IPS DF 6.9 (cell line): Measurements from ENCODE around the gene KCND3.

ENCODE experiments used
- DNase-seq: peaks from one replicate; pipeline ENCODE4 v3.0.0-alpha.2; 2013; ENCODE audit warnings: low read depth, low spot score
- H3K27ac ChIP-seq: one replicate; pipeline ENCODE4 v1.5.1; 2013; ENCODE audit warnings: low read length, control low read depth
- H3K27me3 ChIP-seq: 2 replicates; pipeline ENCODE4 v1.6.1; 2013; ENCODE audit warnings: mild to moderate bottlenecking, low read length; ENCODE audit not compliant: control insufficient read depth, insufficient read depth
- H3K36me3 ChIP-seq: 2 replicates; pipeline ENCODE4 v1.6.1; 2013; ENCODE audit warnings: low read length; ENCODE audit not compliant: control insufficient read depth, insufficient read depth
- H3K4me1 ChIP-seq: 2 replicates; pipeline ENCODE4 v1.6.1; 2013; ENCODE audit warnings: low read length; ENCODE audit not compliant: control insufficient read depth, insufficient read depth
- H3K4me3 ChIP-seq: 2 replicates; pipeline ENCODE4 v1.5.1; 2013; ENCODE audit warnings: mild to moderate bottlenecking, low read length
- H3K9me3 ChIP-seq: 2 replicates; pipeline ENCODE4 v1.6.1; 2013; ENCODE audit warnings: low read length, inconsistent platforms; ENCODE audit not compliant: control insufficient read depth, insufficient read depth
- WGBS: extraction: QIAGEN DNeasy Blood & Tissue Kit; methylation state at CpG from one replicate; pipeline ENCODE4 v1.1.7; 2013; ENCODE audit warnings: mixed read lengths, missing lambda C conversion rate; ENCODE audit not compliant: insufficient read length, insufficient coverage; 5-methylcytosine and 5-hydroxymethylcytosine counted together

KCND3 gene

DNA sequence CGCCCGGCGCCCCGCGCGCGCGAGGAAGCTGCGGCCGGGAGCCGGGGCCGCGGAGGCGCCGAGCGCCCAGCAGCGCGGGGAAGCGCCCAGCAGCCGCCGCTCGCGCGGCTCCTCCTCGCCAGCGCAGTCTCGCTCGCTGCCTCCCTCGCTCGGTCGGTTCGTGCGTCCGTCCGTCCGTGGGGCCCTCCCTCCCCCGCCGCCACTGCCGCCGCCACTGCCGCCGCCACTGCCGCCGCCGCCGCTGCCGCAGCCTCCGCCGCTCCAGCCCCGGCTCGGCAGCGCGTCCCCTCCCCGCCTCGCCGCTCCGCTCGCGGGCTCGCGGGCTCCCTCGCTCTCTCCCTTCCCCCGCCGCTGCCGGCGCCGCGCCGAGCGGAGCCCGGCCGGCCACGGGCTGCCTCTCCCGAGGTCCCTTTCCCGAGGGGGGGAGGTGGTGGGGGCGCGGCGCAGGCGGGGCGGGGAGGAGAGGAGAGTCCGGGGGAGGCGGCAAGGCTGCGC, at the start of gene KCND3:
Gene KCND3, minus strand, starts transcription at position 138 of the 495 bp plus-strand sequence.
- Histone ChIP-seq H3K4me1 (peaks cover 7% of the 10 kb centered on the region; the same call in 1 of the 2 replicates), H3K36me3 (no peaks in the 10 kb centered on the region), H3K9me3 (no peaks in the 10 kb centered on the region), H3K27ac (no peak within 1 kb of the TSS), H3K27me3 (peaks cover 31% of the 10 kb centered on the region), H3K4me3 (peak within 1 kb of the TSS; percentile 30)
- WGBS = no CpG with 5 or more reads among the region's 83 CpGs
- DNase-seq = no peak

DNA sequence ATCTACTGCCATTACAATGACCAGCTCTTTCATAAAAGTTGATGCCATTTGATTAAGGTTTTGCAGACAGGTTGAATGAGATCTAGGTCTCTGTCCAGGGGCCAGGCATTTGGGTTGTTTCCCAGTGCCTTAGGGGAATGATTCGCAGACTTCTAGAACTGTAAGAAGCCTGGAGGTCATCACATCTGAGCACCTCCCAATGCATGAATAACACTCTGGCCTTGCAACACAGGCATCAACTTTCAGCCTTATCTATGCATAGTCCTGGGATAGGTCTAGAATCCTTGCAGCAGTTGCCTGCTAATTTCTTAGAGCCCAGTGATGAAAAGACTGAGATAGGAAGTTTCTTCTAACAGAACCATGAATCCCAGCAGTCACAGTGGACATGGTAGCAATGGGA, 44.8 kb upstream of the KCND3 start:
- Histone ChIP-seq H3K27me3 (no peaks in the 10 kb centered on the region), H3K4me3 (no peak overlapping the region), H3K36me3 (no peaks in the 10 kb centered on the region), H3K4me1 (no peaks in the 10 kb centered on the region), H3K9me3 (no peaks in the 10 kb centered on the region), H3K27ac (no peak overlapping the region)
- DNase-seq = no peak
- no CpG with 5 or more reads among the region's 1 CpG for WGBS

DNA sequence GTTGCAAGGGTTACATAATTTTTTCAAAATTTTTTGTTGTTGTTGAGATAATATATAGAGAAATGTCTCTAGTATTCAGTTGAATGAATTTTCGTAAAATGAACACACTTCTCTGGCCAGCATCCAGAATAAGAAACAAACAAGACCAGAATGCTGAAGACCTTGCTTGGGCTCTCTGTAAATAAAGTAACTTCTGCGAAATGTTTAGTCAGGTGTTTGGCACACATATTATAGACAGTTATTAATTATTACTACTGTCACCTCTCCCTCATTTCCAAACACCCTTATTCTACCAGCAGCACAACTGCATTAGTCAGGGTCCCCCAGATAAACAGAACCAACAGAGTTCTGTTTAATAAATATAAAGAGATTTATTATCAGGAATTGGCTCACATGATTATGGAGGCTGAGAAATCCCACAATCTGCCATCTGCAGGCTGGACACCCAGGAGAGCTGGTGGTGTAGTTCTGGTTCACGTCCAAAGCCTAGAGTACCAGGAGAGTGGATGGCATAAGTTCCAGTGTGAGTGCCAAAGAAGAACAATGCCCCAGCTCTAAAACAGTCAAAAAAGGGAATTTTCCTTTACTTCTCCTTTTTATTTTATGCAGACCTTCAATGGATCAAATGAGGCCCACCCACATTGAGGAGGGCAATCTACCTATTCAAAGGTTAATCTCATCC, 44.1 kb upstream of the KCND3 start:
- Histone ChIP-seq H3K27me3 (no peaks in the 10 kb centered on the region), H3K36me3 (no peaks in the 10 kb centered on the region), H3K27ac (no peak overlapping the region), H3K4me1 (no peaks in the 10 kb centered on the region), H3K9me3 (no peaks in the 10 kb centered on the region), H3K4me3 (no peak overlapping the region)
- WGBS = no CpG with 5 or more reads among the region's 3 CpGs
- DNase-seq = no peak

DNA sequence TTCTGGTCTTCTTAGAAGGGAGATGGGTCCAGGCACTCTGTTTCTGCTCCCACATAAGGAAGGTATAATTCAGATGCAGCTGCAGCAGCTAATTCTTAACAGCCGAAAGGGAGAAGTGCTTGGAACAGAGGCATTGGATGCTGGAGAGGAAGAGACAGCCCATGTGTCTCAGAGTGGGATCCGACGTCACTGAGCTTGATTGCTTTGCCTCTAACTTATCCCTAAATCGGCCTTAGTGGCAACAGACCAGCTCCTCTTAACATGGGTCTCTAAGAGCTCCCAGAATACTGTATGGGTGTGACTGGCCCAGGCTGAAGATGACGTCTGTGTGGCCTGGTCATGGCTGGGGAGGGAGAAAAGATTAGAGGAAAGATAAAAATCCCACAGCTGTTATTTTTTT, 40.7 kb upstream of the KCND3 start:
- no peak overlapping the region for H3K27ac ChIP-seq
- no peaks in the 10 kb centered on the region for H3K9me3 ChIP-seq
- no peaks in the 10 kb centered on the region for H3K27me3 ChIP-seq
- no peak for DNase-seq
- no peak overlapping the region for H3K4me3 ChIP-seq
- no peaks in the 10 kb centered on the region for H3K4me1 ChIP-seq
- no peaks in the 10 kb centered on the region for H3K36me3 ChIP-seq
- WGBS = no CpG with 5 or more reads among the region's 5 CpGs

GRCh38 chr1:112027696-112028095, 38.2 kb upstream of the KCND3 start:
- no peaks in the 10 kb centered on the region for H3K4me1 ChIP-seq
- no peaks in the 10 kb centered on the region for H3K36me3 ChIP-seq
- DNase-seq = no peak
- H3K9me3 ChIP-seq = no peaks in the 10 kb centered on the region
- no peaks in the 10 kb centered on the region for H3K27me3 ChIP-seq
- H3K27ac ChIP-seq = no peak overlapping the region
- H3K4me3 ChIP-seq = no peak overlapping the region
- WGBS = no CpG with 5 or more reads among the region's 1 CpG

DNA sequence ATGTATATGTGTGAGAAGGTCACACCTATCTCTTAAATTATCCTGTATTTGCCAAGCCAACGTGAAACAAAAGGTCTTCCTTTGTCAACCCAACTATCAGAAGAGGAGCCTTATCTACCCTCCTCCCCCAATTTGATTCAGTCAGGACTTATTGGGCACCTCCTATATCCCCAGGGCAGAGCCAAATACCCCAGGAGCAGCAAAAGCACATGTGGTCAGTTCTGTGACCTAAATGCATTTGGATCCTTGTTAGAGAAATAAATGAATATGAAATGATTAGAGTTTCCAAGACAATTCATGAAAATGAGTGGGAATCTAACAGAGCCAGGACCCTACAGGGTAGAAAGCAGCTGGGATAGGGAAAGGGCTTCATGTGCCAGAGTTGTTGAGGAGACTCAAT, 37.0 kb upstream of the KCND3 start:
- WGBS = no CpG with 5 or more reads among the region's 1 CpG
- Histone ChIP-seq H3K27me3 (no peaks in the 10 kb centered on the region), H3K4me1 (no peaks in the 10 kb centered on the region)

DNA sequence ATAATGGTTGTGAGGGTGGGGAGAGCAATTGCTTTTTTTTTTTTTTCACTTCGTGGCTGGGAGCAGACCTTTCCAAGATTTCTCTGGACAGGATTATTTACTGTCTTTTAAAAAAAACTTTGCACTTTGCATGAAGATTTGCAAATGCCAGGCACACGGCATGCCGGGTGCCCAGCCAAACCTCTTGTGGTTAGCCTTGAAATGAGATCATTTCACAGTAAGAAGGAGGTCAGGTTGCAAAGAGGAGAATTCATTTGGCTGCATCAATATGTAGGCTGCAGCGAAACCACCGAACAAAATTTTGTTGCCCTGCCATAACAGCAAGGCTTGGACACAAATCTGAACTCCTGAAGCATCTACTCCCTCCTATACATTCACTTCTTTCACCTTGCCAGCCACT, 36.5 kb upstream of the KCND3 start:
- WGBS = no CpG with 5 or more reads among the region's 5 CpGs
- H3K27me3 ChIP-seq = no peaks in the 10 kb centered on the region
- no peak for DNase-seq

More for the DNA sequence above, 37.0 kb upstream of the KCND3 start:
- Histone ChIP-seq H3K9me3 (no peaks in the 10 kb centered on the region), H3K4me3 (no peak overlapping the region), H3K36me3 (no peaks in the 10 kb centered on the region), H3K27ac (no peak overlapping the region)
- DNase-seq = no peak

DNA sequence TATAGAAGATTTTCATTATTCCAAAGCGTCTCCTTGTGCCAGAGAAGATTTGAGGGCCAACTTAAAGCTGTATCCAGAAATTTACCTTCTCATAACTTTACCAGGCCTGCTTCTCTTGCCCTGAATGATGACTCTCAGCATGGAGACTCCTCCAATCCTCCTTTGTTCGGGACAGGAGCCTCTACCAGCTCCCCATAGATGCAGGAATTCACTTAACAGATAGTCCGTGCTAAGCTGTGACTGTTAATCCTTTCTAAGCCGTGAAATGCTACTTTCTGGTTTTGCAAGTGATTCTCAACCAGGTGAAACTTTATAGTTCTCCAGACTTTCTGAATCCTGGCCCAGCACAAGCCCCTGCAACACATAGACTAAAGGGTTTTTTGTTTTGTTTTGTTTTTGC, 31.8 kb upstream of the KCND3 start:
- no peak for DNase-seq
- H3K36me3 ChIP-seq = no peaks in the 10 kb centered on the region
- no CpG with 5 or more reads among the region's 4 CpGs for WGBS
- H3K27me3 ChIP-seq = no peaks in the 10 kb centered on the region
- H3K9me3 ChIP-seq = no peaks in the 10 kb centered on the region
- no peak overlapping the region for H3K4me3 ChIP-seq
- no peaks in the 10 kb centered on the region for H3K4me1 ChIP-seq
- H3K27ac ChIP-seq = no peak overlapping the region

More for the DNA sequence above, 36.5 kb upstream of the KCND3 start:
- Histone ChIP-seq H3K4me1 (no peaks in the 10 kb centered on the region), H3K9me3 (no peaks in the 10 kb centered on the region), H3K36me3 (no peaks in the 10 kb centered on the region), H3K27ac (no peak overlapping the region), H3K4me3 (no peak overlapping the region)

DNA sequence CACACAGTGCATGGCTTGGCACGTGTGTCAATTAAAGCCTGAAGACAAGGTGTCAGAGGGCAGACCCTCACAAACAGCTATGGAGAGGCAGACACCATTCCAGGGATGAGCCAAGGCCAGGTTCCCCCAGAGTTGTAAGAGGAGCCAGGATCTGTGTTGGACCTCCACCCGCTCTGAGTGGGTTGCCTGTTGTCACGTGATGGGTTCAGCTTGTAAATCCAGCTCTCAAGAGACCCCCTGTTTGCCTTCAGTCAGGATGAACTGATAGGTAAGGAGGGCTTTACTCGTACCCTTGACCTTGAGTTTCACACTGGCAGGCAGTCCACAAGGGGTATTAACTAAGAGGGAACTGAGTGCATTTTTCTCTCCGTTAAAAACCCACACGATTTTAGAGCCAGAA, 27.7 kb upstream of the KCND3 start:
- Histone ChIP-seq H3K36me3 (no peaks in the 10 kb centered on the region), H3K9me3 (no peaks in the 10 kb centered on the region), H3K4me3 (no peak overlapping the region), H3K27me3 (no peaks in the 10 kb centered on the region), H3K27ac (no peak overlapping the region), H3K4me1 (no peaks in the 10 kb centered on the region)
- DNase-seq = no peak
- WGBS = no CpG with 5 or more reads among the region's 6 CpGs

- no CpG with 5 or more reads among the region's 1 CpG for WGBS
- DNase-seq = no peak
- Histone ChIP-seq H3K36me3 (no peaks in the 10 kb centered on the region), H3K4me3 (no peak overlapping the region), H3K9me3 (no peaks in the 10 kb centered on the region), H3K27ac (no peak overlapping the region), H3K4me1 (no peaks in the 10 kb centered on the region), H3K27me3 (no peaks in the 10 kb centered on the region)
These were observed 23.4 kb upstream of the KCND3 start for GRCh38 chr1:112012823-112013222.

GRCh38 chr1:112011202-112011601, 21.7 kb upstream of the KCND3 start:
- WGBS = no CpG with 5 or more reads among the region's 3 CpGs
- no peak overlapping the region for H3K27ac ChIP-seq

More at GRCh38 chr1:112011202-112011601, 21.7 kb upstream of the KCND3 start:
- H3K9me3 ChIP-seq = no peaks in the 10 kb centered on the region
- H3K27me3 ChIP-seq = no peaks in the 10 kb centered on the region
- H3K36me3 ChIP-seq = no peaks in the 10 kb centered on the region
- no peak for DNase-seq
- H3K4me3 ChIP-seq = no peak overlapping the region
- H3K4me1 ChIP-seq = peaks cover under 1% of the 10 kb centered on the region
